NCI-H82 treated with DMSO at 0.1 percent for 48 hours (cell line): ENCODE measurements around the gene MAF.

Experiments
- DNase-seq: peaks from one replicate; lab custom pipeline; 2025; ENCODE audit not compliant: unreplicated experiment; lab: John Stamatoyannopoulos, UW

MAF gene

GRCh38 chr16:79592186-79592585 is 8.4 kb downstream of the MAF start:
- DNase-seq: no peak

DNA sequence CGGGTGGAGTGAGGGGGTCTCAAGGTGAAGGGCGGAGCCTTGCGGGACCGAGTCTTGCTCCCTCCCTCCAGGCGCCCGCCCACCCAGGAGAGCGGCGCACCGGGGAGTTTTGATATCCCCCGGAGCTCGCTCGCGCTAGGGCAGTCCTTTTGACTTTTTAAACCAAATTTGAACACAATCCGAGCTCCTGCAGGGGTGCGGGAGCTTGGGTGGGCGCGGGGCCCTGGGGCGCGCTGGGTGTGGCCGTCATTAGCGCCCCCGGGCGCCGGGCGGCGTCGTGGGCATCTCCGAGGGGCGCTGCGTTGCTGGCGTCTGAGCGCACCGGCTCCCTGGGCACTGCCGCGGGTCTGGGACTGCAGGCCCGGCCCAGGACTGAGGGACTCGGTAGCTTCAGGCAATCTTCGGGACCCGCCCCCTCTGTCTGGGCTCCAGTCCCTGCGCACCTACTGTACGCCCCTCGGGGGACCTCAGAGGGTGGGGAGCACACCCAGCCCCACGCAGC is 10.9 kb downstream of the MAF start:
- no peak for DNase-seq

DNA sequence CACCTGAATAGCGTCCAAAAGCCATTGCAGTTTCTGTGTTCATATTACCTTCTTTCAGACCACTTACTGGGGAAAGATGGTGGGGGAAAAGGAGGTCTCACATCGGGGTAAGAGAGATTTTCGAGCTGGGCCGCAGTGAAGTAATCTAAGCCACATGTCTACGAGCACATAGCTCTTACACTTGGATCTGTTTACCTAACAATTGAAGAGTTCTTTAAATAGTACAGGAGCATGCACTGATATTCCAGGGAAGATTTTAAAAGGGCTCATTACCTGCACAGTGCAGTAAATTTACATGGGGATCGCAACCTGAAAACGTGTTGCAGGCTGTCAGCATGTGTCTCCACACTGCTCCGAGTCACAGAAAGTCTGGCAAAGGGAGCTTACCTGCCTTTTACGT is 12.6 kb downstream of the MAF start:
- DNase-seq: no peak

DNA sequence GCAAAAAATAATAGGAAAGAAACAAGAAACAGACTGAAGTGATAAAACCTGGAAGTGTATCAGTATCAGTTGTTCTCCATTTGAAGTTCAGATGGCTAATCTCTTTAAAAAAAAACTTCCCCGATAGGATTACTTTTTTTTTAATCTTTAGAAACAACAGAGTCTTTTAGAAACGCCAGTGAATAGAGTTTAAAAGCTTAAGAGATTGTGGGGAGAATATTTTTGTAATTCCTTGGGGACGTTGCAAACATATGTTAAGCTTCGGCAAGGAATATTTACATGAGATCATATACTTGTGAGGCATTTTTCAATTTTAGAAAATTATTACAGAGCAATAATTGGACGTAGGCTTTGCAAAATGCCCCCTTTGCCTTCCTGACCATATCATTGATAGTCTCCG is 13.2 kb downstream of the MAF start:
- no peak for DNase-seq

- no peak for DNase-seq
These were observed 17.7 kb downstream of the MAF start for GRCh38 chr16:79582789-79583188.

- DNase-seq: no peak
These were observed 19.9 kb downstream of the MAF start for GRCh38 chr16:79580453-79581191.

GRCh38 chr16:79576602-79577001 is 23.9 kb downstream of the MAF start:
- DNase-seq: no peak

DNA sequence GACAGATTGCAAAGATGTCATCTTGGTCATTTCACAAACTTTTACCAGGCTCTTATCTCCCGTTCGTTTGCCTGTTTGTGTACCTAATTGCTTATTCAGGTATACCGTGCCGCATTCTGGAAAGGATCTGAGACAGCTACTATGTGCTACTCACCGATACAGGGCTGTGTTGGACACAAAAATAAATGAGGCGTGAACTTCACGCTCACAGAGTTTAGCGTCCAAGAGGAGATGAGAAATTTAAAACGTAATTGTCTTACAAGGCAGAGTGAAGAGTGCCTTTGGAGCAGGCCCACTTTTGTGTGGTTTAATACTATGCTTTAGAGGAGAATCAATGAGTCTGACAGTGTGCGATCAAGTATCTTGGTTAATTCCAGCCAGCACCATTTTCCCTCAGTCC is 26.7 kb downstream of the MAF start:
- no peak for DNase-seq

DNA sequence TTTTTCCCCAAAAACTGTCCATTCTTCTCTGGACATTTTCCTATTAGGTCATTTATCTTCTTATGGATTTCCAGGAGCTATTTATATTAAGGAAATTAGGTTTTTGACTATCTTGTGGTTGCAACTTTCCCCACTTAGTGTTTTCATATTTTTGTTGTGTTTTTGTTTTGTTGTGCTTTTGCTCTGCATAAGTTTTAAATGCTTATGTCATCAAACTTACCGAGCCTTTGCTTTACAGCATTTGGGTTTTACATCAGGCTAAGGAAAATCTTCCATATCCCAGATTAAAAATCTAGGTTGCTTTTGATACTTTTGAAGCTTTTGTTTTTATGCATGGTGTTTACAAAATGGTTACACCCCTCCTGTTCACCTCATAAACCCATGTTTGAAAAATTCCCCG is 27.5 kb downstream of the MAF start:
- no peak for DNase-seq

- no peak for DNase-seq
These were observed 28.5 kb downstream of the MAF start for GRCh38 chr16:79571903-79572535.

DNA sequence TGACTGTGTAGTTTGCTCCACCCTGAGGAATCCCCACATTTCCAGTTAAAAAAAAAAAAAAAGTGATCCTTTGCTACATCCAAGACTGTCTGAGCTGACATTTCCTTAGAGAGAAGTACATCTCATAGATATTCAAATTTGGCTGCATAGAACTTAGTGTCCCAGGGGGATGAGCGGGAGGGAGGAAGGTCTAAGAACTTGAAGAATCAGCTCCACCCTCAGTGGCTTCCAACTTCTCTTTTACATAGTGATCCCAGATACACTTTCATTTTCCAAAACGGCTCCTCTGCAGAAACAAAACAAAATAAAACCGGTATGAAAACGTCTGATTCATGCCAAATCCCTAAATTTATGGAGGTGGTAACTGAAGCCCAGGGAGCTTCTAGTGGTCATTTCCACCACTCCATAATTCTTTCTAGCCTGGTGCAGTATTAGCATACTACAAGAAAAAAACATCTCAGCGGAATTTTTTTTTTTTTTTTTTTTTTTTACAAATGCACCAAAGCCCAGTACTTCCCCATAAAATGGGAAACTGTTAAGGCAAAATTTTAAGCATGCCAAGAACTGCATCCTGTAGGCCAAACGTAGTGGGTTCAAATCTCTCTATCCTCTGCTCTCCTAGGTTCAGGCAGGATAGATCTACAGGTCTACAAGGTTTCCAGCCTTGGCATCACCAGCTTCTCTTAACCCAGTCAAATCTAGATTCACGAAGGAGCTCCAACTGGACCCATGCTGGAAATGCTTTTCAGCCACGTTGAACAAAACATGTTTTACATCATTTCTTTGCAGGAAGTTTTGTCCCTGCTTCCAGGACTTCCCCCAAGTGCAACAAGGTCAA is 29.3 kb downstream of the MAF start:
- DNase-seq: no peak

- DNase-seq: no peak
These were observed 35.8 kb downstream of the MAF start for GRCh38 chr16:79564671-79565107.

- DNase-seq: no peak
These were observed 36.6 kb downstream of the MAF start for GRCh38 chr16:79563921-79564320.

GRCh38 chr16:79562166-79562823 is 38.2 kb downstream of the MAF start:
- no peak for DNase-seq

- DNase-seq: no peak
These were observed 38.8 kb downstream of the MAF start for GRCh38 chr16:79561729-79562128.

GRCh38 chr16:79560923-79561322 is 39.6 kb downstream of the MAF start:
- no peak for DNase-seq

DNA sequence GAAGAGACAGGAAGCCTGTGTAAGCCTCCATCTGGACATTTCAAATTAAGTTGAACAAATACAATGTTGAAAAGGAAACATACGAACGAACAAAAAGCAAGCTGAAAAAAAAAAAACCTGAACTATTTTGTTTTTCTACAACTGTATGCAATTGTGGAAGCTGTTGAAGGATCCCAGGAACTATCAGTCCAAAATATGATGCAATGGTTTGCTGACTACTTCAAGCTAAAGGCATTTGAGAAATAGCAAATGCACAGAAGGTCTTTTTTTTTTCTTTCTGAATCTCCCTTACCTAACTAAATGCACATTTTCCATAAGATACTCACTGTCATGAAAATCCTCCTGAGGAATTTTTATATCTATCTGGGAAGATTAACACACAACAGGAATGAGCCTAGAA is 40.2 kb downstream of the MAF start:
- DNase-seq: no peak

GRCh38 chr16:79559532-79559931 is 41.0 kb downstream of the MAF start:
- no peak for DNase-seq

- no peak for DNase-seq
These were observed 43.1 kb downstream of the MAF start for GRCh38 chr16:79557421-79557820.

GRCh38 chr16:79554912-79555311 is 45.6 kb downstream of the MAF start:
- no peak for DNase-seq

DNA sequence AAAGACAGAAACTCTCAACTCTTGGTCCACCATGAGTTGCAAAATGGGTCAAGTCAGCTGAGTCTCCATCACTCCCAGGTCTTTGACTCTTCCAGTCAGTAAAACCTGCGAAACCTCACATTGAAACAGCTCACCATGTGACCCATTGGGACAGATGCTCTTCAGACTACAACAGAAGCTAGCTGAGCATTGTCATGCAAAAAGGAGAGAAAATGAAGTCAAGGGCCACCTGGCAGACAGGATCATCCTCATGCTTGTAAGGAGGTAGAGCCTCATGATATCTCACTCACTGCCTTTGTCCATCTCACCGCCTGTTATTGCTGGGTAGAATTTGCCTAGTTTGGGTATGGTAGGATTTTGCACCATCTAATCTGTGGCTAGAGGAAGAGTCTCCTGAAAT is 50.2 kb downstream of the MAF start:
- DNase-seq: no peak
